ENCODE data around the gene GLRX3. TPM values are rescaled to one million over a fixed set of nuclear protein-coding genes. Genes with fewer than 3 reads are reported as not detected.
"Not testable (repeated sequence)": the region's sequence is repeated elsewhere in the genome, so short reads cannot be mapped to it uniquely, and the experiment has no call there.

GLRX3 gene
- total and polyA plus RNA-seq, 4 donors: 37.6 to 71.1 (median 57.5) TPM

DNA sequence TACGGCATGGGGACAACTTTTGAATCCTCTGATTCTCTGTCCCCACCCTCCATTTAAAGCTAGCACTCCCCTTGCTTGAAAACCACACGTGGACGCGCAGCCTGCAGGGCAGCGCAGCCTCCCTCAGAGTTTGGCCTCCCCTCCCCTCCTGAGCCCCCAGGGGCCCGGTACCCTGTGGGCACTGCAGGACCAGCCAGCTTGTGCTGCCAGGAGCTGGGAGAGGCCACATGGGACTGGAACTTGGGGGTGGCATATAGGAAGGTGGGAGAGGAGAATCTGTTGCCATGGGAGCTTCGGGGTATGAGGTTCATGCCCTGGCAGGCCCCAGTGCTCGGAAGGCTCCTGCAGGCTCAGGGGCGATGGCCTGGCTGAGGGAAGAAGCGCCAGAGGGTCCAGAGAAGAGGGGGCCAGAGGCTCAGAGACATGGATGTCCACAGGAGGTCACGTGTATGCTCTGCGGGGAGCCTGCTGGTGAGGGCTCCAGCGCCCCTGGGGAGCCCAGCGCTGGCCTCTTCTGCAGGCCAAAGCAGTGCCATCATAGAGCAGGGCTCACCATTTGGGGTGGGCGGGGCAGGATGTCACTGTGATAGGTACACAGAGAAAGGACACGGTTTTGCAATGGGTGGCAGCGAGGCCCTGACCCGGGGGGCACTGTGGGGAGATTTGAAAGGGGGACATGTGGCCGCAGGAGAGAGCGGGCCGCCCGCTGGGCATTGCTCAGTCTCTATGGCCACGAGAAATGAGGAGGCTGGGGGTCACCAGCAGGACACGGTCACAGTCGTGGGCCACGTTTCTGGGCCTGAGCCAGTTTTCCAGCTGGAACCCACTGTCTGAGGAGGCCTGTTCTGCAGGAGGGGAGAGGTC lies 64.2 kb downstream of the GLRX3 start:
- DNase-seq: no peak
- ATAC-seq (ENCODE audit: insufficient read depth, low FRiP score): no peak
- no peak overlapping the region for H3K9ac ChIP-seq (ENCODE audit: insufficient read depth in 1 of 2, low read length in 2 of 2)
- no peak overlapping the region for H3K27ac ChIP-seq (ENCODE audit: low read depth in 1 of 2, low read length in 1 of 2)
- no peaks in the 10 kb centered on the region for H3K9me3 ChIP-seq (ENCODE audit: control insufficient read depth in 4 of 4, insufficient read depth in 3 of 4, low read length in 3 of 4)
- no peaks in the 10 kb centered on the region for H3K27me3 ChIP-seq (ENCODE audit: control insufficient read depth in 3 of 3, insufficient read depth in 3 of 3, low read length in 2 of 3)
- TF ChIP-seq, protein P1, sequence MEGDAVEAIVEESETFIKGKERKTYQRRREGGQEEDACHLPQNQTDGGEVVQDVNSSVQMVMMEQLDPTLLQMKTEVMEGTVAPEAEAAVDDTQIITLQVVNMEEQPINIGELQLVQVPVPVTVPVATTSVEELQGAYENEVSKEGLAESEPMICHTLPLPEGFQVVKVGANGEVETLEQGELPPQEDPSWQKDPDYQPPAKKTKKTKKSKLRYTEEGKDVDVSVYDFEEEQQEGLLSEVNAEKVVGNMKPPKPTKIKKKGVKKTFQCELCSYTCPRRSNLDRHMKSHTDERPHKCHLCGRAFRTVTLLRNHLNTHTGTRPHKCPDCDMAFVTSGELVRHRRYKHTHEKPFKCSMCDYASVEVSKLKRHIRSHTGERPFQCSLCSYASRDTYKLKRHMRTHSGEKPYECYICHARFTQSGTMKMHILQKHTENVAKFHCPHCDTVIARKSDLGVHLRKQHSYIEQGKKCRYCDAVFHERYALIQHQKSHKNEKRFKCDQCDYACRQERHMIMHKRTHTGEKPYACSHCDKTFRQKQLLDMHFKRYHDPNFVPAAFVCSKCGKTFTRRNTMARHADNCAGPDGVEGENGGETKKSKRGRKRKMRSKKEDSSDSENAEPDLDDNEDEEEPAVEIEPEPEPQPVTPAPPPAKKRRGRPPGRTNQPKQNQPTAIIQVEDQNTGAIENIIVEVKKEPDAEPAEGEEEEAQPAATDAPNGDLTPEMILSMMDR (IDR thresholded peaks at IDR 0.05; ENCODE audit: control extremely low read depth, extremely low read depth): no peak
- H3K4me3 ChIP-seq: no peak overlapping the region
- no peaks in the 10 kb centered on the region for H3K36me3 ChIP-seq (ENCODE audit: control insufficient read depth in 4 of 4, insufficient read depth in 4 of 4, low read length in 4 of 4)
- H3K4me1 ChIP-seq (ENCODE audit: control insufficient read depth in 5 of 5, insufficient read depth in 5 of 5, low read length in 5 of 5): no peaks in the 10 kb centered on the region
- 75 to 79% methylated on average over 23 to 26 of the region's 26 CpGs for WGBS, 2 donors

GRCh38 chr10:130201043-130201380 lies 64.8 kb downstream of the GLRX3 start:
- no peak for DNase-seq
- H3K27ac ChIP-seq (ENCODE audit: low read depth in 1 of 2, low read length in 1 of 2): no peak overlapping the region
- no peaks in the 10 kb centered on the region for H3K36me3 ChIP-seq (ENCODE audit: control insufficient read depth in 4 of 4, insufficient read depth in 4 of 4, low read length in 4 of 4)
- H3K9me3 ChIP-seq (ENCODE audit: control insufficient read depth in 4 of 4, insufficient read depth in 3 of 4, low read length in 3 of 4): peaks cover 0 to 2% (median 0%) of the 10 kb centered on the region in 4 donors
- WGBS, 2 donors: 89 to 90% methylated on average over 8 of the region's 8 CpGs
- ATAC-seq (ENCODE audit: insufficient read depth, low FRiP score): no peak
- TF ChIP-seq, protein P1 (IDR thresholded peaks at IDR 0.05; ENCODE audit: control extremely low read depth, extremely low read depth): no peak
- H3K4me3 ChIP-seq: no peak overlapping the region
- no peak overlapping the region for H3K9ac ChIP-seq (ENCODE audit: insufficient read depth in 1 of 2, low read length in 2 of 2)
- H3K4me1 ChIP-seq (ENCODE audit: control insufficient read depth in 5 of 5, insufficient read depth in 5 of 5, low read length in 5 of 5): no peaks in the 10 kb centered on the region
- H3K27me3 ChIP-seq (ENCODE audit: control insufficient read depth in 3 of 3, insufficient read depth in 3 of 3, low read length in 2 of 3): no peaks in the 10 kb centered on the region

DNA sequence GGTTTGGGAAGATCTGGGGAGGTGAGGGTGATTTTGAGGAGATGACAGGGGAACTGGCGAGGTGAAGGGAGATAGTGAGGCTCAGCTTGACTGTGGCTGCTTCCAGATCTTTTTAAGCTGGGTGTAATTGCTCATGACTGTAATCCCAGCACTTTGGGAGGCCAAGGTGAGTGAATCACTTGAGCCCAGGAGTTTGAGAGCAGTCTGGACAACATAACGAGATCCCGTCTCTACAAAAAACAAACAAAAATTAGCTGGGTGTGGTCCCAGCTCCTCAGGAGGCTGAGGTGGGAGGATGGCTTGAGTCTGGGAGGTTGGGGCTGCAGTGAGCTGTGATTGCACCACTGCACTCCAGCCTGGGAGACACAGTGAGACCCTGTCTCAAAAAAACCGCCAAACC lies 66.0 kb downstream of the GLRX3 start:
- H3K9me3 ChIP-seq (ENCODE audit: control insufficient read depth in 4 of 4, insufficient read depth in 3 of 4, low read length in 3 of 4); H3K27me3 ChIP-seq (ENCODE audit: control insufficient read depth in 3 of 3, insufficient read depth in 3 of 3, low read length in 2 of 3); DNase-seq; H3K27ac ChIP-seq (ENCODE audit: low read depth in 1 of 2, low read length in 1 of 2); H3K9ac ChIP-seq (ENCODE audit: insufficient read depth in 1 of 2, low read length in 2 of 2); H3K4me3 ChIP-seq; H3K36me3 ChIP-seq (ENCODE audit: control insufficient read depth in 4 of 4, insufficient read depth in 4 of 4, low read length in 4 of 4); ATAC-seq (ENCODE audit: insufficient read depth, low FRiP score); H3K4me1 ChIP-seq (ENCODE audit: control insufficient read depth in 5 of 5, insufficient read depth in 5 of 5, low read length in 5 of 5): not testable (repeated sequence)
- WGBS, 2 donors: 49 to 52% methylated on average over 4 of the region's 4 CpGs

DNA sequence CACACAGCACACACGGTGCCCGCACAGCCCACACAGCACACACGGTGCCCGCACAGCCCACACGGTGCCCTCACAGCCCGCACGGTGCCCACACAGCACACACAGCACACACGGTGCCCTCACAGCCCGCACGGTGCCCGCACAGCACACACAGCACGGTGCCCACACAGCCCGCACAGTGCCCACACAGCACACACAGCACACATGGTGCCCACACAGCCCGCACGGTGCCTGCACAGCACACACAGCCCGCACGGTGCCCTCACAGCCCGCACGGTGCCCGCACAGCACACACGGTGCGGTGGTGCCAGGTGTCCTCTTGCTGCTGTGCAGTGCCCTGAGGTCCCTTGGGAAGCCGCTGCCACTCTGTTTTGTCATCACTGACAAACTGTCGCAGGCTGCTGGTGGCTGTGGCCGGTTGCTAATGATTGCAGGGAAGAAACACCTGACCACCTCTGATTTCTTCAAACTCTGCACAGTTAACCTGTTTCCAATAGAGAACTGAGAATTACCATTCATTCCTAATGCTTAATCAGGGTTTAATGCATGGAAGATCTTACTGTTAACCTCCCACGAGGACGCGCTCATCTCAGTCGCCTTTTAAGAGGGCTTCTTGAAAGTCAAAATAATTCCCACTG lies 66.9 kb downstream of the GLRX3 start:
- no peak for ATAC-seq (ENCODE audit: insufficient read depth, low FRiP score)
- 88 to 89% methylated on average over 29 of the region's 29 CpGs for WGBS, 2 donors
- Histone ChIP-seq H3K4me1 (ENCODE audit: control insufficient read depth in 5 of 5, insufficient read depth in 5 of 5, low read length in 5 of 5) (no peaks in the 10 kb centered on the region), H3K4me3 (no peak overlapping the region), H3K36me3 (ENCODE audit: control insufficient read depth in 4 of 4, insufficient read depth in 4 of 4, low read length in 4 of 4) (no peaks in the 10 kb centered on the region), H3K9ac (ENCODE audit: insufficient read depth in 1 of 2, low read length in 2 of 2) (no peak overlapping the region), H3K27me3 (ENCODE audit: control insufficient read depth in 3 of 3, insufficient read depth in 3 of 3, low read length in 2 of 3) (no peaks in the 10 kb centered on the region), H3K9me3 (ENCODE audit: control insufficient read depth in 4 of 4, insufficient read depth in 3 of 4, low read length in 3 of 4) (peaks cover 0 to 2% (median 0%) of the 10 kb centered on the region in 4 donors), H3K27ac (ENCODE audit: low read depth in 1 of 2, low read length in 1 of 2) (no peak overlapping the region)
- TF ChIP-seq, protein P1 (IDR thresholded peaks at IDR 0.05; ENCODE audit: control extremely low read depth, extremely low read depth): no peak
- no peak for DNase-seq

All from lung (tissue), 12 donors.